HL-60/S4 (cell line): ENCODE measurements around the gene SEMA7A.
"Not testable (repeated sequence)": the region's sequence is repeated elsewhere in the genome, so short reads cannot be mapped to it uniquely, and the experiment has no call there.

ENCODE experiments used
- in situ Hi-C: fragments of 300-500 bp; cut with MboI; formaldehyde crosslinking; loops from 2 replicates; pipeline ENCODE4 v1.14.3; 2022; ENCODE audit warnings: low sequenced_read_pairs

SEMA7A gene, protein sequence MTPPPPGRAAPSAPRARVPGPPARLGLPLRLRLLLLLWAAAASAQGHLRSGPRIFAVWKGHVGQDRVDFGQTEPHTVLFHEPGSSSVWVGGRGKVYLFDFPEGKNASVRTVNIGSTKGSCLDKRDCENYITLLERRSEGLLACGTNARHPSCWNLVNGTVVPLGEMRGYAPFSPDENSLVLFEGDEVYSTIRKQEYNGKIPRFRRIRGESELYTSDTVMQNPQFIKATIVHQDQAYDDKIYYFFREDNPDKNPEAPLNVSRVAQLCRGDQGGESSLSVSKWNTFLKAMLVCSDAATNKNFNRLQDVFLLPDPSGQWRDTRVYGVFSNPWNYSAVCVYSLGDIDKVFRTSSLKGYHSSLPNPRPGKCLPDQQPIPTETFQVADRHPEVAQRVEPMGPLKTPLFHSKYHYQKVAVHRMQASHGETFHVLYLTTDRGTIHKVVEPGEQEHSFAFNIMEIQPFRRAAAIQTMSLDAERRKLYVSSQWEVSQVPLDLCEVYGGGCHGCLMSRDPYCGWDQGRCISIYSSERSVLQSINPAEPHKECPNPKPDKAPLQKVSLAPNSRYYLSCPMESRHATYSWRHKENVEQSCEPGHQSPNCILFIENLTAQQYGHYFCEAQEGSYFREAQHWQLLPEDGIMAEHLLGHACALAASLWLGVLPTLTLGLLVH

DNA sequence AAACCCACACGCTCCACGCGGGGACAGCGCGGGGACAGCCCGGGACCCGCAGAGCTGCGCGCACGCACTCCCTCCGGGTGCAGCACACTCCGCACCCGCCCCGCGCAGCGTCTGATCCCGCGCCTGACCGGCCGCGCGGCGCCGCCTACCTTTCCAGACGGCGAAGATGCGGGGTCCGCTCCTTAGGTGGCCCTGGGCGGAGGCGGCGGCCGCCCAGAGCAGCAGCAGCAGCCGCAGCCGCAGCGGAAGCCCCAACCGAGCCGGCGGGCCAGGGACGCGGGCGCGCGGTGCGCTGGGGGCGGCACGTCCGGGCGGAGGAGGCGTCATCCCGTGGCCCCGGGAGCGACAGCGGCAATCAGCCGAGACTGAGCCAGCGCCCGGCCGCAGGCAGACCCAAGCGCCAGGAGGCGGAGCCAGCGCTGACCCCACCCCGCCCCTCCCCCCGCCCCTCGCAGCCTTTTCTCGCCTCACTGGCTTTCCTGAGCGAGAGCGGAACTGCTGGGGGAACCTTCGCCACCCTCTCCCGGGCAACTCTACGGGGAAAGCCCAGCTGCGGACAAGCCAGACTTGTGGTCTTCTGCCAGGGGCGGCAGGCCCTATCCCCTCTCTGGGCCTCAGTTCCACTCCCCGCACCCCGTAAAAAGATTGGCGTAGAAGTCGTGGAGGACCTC is at the start of gene SEMA7A:
TSS of gene SEMA7A (minus strand) at position 367 of the 671 bp plus-strand sequence. CDS start at position 327, 40 bp downstream.
- in situ Hi-C loops, result no loop called here

DNA sequence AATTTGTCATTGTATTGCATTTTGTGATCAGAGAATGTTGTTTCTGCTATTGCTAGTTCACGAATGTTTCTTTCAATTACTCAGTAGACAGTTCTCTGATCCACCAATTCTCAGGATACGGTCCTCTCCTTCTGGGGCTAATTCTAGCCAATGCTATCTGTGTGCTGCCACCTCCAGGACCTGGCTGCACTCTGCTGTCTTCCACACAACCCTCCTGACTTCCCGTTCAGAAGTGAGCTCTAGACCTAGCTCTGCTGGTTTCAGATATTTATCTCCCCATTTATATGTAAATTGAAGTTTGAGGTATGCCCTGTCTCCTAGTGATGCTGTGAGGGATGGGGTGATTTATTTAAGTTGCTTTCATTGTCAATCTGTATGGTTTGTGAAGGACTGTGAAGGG is 48.9 kb upstream of the SEMA7A start:
- in situ Hi-C loops, result no loop called here

DNA sequence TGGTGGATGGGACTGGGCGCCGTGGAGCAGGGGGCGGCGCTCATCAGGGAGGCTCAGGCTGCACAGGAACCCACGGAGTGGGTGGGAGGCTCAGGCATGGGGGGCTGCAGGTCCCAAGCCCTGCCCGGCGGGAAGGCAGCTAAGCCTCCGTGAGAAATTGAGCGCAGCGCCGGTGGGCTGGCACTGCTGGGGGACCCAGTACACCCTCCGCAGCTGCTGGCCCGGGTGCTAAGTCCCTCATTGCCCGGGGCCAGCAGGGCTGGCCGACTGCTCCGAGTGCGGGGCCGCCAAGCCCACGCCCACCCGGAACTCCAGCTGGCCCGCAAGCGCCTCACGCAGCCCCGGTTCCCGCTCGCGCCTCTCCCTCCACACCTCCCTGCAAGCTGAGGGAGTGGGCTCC is 46.6 kb upstream of the SEMA7A start:
- in situ Hi-C loops, result not testable (repeated sequence)

DNA sequence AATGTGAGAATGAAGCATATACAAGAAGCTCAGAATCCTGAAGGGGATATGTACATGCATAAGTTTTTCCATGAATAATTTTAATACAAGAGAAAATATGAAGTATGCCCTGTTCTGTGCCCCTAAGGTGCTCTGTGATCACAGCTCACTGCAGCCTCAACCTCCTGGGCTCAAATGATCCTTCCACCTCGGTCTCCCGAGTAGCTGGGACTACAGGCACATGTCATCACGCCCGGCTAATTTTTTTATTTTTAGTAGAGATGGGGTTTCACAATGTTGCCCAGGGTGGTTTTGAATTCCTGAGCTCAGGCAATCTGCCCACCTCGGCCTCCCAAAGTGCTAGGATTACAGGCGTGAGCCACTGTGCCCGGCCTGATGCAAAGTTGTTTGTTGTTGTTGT is 37.9 kb upstream of the SEMA7A start:
- in situ Hi-C loops, result not testable (repeated sequence)

DNA sequence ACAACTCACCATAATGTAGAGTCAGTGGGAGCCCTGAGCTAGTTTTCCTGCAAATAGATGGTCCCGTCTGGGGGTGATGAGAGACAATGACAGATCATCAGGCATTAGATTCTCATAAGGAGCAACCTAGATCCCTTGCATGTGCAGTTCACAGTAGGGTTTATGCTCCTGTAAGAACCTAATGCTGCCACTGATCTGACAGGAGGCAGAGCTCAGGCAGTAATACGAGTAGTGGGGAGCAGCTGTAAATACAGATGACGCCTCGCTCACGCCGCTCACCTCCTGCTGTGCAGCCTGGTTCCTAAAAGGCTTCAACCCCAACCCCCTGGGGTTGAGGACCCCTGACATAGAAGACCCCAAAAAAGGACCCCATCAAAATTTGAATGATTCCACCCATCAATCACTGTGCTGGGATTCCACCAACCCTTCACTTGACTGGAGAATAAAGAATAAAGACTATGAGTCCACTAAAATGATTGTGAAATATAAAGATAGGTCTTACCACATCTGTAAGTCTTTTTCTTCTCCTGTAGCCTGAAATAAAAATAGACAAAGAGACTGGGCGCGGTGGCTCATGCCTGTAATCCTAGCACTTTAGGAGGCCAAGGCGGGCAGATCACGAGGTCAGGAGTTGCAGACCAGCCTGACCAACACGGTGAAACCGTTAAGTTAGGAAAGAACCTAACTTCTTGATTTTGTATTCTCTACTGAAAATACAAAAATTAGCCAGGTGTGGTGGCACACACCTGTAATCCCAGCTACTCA is 37.1 kb upstream of the SEMA7A start:
- in situ Hi-C loops, result no loop called here

DNA sequence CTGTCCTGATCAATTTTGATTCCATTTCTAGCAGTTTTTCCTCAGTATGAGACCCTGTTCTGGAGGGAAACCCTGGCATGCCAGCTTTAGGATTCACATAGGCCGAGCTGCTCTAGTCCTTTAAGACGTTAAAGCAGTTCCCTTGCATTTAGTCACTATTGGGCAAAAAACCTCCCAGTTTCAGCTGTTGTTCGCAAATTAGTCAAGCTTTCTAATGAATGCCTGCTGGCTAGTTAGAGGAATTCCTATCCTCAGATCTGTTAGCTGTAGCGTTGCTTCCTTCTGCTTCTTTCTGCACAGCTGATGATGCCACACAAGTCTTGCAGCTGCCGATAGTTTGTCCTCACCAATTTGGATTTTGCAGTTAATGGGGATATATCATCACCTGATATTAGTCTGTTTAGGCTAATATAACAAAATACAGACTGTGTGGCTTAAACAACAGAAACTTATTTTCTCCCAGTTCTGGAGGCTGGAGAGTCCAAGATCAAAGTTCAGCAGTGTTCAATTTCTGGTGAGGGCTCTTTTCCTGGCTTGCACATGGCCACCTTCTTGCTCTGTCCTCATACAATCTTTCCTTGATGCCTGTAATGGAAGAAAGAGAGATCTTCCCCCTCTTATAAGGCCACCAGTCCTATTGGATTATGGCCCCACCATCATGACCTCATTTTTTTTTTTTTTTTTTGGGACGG is 34.7 kb upstream of the SEMA7A start:
- in situ Hi-C loops, result no loop called here

DNA sequence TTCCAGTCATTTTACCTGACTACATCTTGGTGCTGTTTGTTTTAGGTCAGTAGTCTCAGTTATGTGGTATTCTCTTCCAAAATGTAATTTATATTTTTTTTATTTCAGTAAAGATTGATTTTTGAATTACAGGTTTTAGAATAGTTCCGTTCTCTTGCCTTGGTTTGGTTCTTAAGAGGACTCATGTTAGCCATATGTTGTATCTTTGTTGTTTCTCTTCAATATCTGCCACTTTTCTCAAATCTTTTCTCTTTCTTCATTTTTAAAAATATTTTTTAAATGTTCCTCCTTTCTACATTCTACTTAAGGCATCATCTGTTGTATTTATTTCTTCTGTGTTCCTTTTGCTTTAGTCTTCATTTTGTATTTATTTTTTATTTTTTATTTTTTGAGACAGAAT is 32.8 kb upstream of the SEMA7A start:
- in situ Hi-C loops, result no loop called here

DNA sequence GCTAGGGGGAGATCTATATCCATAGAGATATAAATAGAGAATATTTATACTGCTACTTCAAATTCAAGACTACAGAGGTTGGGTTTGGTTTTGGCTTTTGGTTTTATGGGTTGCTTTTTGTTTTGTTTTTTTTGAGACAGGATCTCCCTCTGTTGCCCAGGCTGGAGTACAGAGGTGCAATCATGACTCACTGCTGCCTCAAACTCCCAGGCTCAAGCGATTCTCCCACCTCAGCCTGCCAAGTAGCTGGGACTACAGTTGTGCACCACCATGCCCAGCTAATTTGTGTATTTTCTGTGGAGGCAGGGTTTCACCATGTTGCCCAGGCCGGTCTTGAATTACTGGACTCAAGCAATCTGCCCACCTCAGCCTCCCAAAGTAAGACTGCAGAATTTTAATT is 31.1 kb upstream of the SEMA7A start:
- in situ Hi-C loops, result no loop called here

DNA sequence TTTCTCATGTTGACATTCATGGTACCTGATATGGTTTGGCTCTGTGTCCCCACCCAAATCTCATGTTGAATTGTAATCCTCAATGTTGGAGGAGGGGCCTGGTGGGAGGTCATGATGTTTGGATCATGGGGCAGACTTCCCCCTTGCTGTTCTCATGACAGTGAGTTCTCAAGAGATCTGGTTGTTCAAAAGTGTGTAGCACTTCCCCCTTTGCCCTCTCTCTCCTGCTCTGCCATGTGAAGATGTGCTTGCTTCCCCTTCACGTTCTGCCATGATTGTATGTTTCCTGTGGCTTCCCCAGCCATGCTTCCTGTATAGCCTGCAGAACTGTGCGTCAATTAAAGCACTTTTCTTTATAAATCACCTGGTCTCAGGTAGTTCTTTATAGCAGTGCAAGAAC is 30.5 kb upstream of the SEMA7A start:
- in situ Hi-C loops, result no loop called here

DNA sequence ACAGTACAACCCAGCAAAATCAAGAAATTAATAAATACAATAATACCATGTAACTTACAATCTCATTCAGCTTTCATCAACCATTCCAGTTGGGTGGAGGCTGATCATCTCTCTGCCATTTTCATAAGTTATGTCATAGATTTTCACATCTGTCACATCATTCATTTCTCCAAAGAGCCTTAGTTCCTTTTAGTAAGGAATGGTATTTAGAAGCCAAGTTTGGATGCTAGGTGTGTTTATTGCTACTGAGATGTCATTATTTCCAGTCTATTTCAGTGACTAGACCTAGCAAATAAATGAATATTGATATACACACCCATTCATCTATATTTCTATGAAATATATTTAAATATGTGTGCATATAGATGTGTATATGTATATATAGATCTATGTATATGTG is 29.9 kb upstream of the SEMA7A start:
- in situ Hi-C loops, result no loop called here

DNA sequence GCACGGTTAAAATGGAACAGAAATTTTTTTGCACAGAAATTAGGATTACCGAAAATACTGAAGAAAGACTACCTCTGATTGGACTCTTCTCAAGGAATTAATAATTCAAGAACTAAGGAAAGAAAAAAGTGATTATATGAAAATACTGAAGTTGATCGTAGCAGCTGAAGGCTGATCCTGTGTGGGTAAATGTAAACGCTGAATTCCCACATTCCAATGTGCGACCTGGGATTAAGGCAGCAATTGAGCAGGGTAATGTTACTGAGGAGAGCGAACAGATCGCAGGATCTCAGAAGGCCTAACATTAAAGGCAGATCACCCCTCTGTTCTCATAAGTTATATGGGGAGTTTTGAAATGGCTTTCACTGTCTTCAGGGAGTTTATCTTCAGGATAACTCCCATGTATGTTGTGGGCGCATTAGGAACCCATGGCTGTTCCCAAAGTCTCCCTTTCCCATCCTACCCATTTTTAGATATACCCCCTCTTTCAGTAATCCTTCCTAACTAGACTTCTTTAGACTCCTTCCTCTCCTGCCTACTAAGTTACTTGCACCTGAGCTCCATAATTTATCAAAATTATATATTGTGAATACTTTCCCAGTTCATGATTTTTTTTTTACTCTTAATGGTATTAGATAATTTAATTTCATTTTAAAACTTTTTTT is 28.2 kb upstream of the SEMA7A start:
- in situ Hi-C loops, result no loop called here

DNA sequence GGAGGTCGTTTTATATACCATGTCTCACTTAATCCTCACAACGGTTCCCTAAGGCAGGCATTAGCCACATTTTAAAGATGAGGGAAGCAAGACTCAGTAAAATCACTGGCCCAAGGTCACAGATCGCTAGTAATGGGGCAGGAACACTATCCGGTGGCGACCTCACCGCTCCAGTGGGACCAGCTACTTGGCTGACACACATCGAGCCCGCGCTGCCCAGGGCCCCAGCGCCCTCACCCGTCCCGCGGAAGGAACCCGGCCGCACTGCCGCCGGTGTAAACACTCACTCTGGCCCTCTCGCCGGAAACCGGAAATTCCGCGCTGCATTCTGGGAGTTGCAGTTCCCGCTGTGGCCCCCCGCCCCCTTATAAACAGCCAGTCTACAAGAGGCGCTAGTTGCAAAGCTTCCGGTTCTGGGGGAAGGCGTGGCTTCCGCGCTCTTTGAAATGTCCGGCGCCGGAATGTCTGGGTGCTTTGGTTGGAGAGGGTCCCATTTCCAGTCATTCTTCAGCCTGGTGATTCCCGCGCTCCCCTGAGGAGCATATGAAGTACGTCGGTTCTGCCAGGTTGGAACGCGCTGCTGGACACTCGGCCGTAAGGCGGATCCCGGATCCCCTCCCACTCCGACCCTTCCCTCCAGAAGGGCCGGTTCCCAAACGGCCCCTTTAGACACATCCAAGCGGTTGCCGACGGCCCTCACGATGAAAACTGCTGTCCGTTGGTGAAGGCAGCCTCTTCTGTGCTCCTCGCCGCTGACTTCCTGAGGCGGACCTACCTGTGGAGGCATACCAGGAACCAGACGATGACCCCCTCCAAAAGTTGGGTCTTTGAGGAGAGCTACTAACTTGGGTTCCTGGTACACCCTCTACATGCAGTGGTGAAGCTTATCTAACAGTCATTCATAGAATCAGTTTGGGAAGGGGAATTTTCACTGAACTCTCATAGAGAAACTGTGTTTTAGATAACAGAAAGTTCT is 27.4 kb upstream of the SEMA7A start, which contains the start of gene UBL7:
TSS of gene UBL7 (minus strand) at position 290 of the 976 bp plus-strand sequence. CDS start 2,293 bp downstream, outside the sequence.
- in situ Hi-C loops, result no loop called here

DNA sequence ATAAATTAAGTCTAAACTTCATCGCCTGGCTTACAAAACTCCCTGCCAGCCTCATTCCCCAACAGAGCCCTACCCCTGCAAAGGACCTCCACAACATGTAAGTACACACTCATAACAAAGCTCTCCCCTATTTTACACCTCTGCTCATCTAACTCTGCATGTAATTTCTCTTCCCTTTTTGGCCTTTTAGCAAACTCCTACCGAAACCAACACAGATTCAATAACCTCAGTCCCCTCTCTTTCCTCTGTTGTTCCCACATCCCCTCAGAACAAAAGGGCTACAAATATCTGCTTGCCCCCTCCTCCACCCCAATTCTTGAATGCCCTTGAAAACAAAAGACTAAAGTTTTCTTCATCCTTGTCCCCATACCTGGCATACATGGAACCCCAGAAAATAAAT is 26.5 kb upstream of the SEMA7A start:
- in situ Hi-C loops, result no loop called here

DNA sequence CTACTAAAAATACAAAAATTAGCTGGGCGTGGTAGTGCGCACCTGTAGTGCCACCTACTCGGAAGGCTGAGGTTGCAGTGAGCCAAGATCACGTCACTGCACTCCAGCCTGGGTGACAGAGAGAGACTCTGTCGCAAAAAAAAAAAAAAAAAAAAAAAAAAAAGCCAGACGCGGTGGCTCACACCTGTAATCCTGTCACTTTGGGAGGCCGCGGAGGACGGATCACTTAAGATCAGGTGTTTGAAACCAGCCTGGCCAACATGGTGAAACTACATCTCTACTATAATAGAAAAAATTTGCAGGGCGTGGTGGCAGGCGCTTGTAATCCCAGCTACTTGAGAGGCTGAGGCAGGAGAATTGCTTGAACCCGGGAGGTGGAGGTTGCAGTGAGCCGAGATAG is 26.0 kb upstream of the SEMA7A start:
- in situ Hi-C loops, result not testable (repeated sequence)

DNA sequence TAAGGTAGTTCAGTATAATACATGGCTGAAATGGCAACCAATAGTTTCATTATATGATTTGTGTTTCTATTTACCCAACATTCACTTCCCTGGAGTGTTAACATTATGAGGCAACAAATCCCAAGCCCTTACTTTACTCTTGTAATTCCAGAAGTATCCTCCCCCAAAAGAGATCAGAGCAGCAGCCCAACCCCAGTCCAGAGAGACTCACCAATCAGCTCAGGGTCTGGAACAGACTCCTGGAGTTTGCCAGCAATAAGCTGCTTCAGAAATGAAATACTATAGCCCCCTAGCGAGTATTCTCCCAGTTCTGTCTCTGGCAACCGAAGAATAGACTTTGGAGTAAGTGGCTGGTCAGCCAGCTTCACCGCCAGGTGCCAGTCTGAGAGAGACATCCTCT is 24.7 kb upstream of the SEMA7A start:
- in situ Hi-C loops, result no loop called here

DNA sequence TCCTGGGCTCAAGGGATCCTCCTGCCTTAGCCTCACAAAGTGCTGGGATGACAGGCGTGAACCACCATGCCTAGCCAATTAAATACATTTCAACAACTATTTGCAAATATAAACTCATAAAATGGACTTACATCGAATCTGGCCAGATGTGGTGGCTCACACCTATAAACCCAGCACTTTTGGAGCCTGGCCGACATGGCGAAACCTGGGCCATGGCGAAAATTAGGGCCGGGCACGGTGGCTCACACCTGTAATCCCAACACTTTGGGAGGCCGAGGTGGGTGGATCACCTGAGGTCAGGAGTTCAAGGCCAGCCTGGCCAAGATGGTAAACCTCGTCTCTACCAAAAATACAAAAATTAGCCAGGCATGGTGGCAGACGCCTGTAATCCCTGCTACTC is 23.3 kb upstream of the SEMA7A start:
- in situ Hi-C loops, result not testable (repeated sequence)

DNA sequence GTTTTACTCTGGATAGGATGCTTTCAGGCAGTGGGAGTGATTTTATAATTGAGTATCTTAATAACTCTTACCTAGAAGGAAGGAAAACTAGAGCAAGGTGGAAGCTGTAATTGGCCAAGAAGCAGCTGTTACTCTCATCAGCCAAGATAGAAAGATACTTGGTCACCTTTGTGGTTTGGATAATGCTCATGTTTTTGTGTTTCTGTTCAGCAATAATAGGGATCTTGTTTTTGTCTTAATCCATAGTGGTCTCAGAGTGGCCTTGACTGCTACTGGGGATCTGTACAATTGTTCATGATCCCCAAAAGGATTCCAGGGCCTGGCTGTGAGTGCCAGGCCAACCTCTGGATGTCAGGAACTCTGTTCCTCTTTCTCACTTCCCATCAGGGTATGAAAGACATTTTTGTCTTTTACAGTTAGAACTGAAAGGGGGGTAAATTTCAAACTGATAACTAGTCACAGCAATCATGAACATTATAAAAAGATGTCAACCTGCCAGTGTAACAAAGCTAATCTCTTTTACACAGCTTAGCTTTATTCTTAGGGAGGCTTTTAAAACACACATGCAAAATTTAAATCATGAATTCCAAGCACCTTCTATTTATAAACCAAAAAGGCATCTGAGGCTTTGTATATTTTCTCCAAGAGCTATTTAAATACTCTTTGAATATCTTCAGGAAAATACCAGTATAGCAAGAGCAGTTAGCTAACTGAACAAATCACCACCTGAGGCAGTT is 21.2 kb upstream of the SEMA7A start:
- in situ Hi-C loops, result no loop called here
